Measurements from ENCODE around the gene P2RX6.
"Not testable (repeated sequence)": the region's sequence is repeated elsewhere in the genome, so short reads cannot be mapped to it uniquely, and the experiment has no call there.

The P2RX6 gene

GRCh38 chr22:21054714-21055563 is 40.0 kb downstream of the P2RX6 start:
- peaks cover 20% of the 10 kb centered on the region for H3K4me1 Mint-ChIP-seq (ENCODE audit: low read depth)
- peaks cover 6% of the 10 kb centered on the region for H3K27me3 Mint-ChIP-seq (ENCODE audit: low read depth)
- no peak overlapping the region for H3K4me3 Mint-ChIP-seq
- no peaks in the 10 kb centered on the region for H3K9me3 Mint-ChIP-seq
- no peak overlapping the region for H3K27ac Mint-ChIP-seq
- H3K36me3 Mint-ChIP-seq (ENCODE audit: low read depth) = no peaks in the 10 kb centered on the region

GRCh38 chr22:21055564-21055834 is 40.5 kb downstream of the P2RX6 start:
- Mint-ChIP-seq H3K4me1 (ENCODE audit: low read depth) (peaks cover 20% of the 10 kb centered on the region), H3K4me3 (no peak overlapping the region)

DNA sequence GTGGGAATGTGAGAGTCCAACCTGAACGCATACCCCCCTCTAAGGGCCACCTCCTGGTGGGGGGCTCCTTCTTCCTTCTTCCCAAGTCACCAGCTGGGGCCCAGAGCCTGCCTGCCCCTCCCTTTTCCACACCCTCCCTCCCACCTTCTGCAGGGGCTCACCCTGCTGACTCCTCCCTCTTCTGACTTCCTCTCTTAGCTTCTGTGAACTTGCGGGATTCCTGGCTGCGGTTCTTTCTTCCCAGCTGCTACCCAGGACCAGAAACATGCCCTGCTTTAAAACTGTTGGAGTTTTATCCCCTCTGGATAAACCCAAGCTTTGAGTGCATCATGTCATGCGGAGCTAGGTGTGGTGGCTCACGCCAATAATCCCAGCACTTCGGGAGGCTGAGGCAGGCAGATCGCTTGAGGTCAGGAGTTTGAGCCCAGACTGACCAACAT is 40.9 kb downstream of the P2RX6 start:
- Mint-ChIP-seq H3K27me3 (ENCODE audit: low read depth) (peaks cover 6% of the 10 kb centered on the region), H3K36me3 (ENCODE audit: low read depth) (no peaks in the 10 kb centered on the region), H3K9me3 (no peaks in the 10 kb centered on the region), H3K4me3 (peak overlapping the region; percentile 27), H3K4me1 (ENCODE audit: low read depth) (peaks cover 20% of the 10 kb centered on the region), H3K27ac (no peak overlapping the region)

More at GRCh38 chr22:21055564-21055834, 40.5 kb downstream of the P2RX6 start:
- H3K9me3 Mint-ChIP-seq = no peaks in the 10 kb centered on the region
- H3K27me3 Mint-ChIP-seq (ENCODE audit: low read depth) = peaks cover 6% of the 10 kb centered on the region
- no peak overlapping the region for H3K27ac Mint-ChIP-seq
- H3K36me3 Mint-ChIP-seq (ENCODE audit: low read depth) = no peaks in the 10 kb centered on the region

GRCh38 chr22:21060363-21060762 is 45.4 kb downstream of the P2RX6 start:
- peaks cover 10% of the 10 kb centered on the region for H3K4me1 Mint-ChIP-seq (ENCODE audit: low read depth)
- H3K9me3 Mint-ChIP-seq; H3K27me3 Mint-ChIP-seq (ENCODE audit: low read depth); H3K27ac Mint-ChIP-seq; H3K36me3 Mint-ChIP-seq (ENCODE audit: low read depth); H3K4me3 Mint-ChIP-seq: not testable (repeated sequence)

DNA sequence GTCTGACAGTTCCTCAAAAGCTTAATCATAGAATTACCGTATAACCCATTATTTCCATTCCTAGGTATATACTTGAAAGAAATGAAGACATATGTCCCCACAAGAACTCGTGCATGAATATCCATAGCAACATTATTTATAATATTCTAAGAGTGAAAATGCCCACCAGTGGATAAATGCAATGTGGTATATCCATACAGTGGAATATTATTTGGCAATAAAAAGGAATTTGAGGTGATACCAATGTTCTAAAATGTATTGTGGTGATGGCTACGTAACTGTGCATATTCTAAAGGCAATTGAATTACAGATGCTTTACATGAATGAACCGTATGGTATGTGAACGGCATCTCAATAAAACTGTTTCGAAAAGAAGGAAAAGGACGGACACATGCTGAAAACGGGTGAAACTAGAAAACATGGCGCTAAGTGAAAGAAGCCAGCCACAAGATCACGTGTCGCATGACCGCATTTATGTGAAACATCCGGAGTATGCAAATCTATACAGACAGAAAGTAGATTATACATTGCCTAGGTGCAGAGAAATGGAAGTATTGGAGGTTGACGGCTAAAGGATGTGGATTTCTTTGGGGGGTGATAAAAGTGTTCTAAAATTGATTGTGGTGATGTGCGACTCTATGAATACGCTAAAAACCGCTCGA is 46.8 kb downstream of the P2RX6 start:
- H3K4me3 Mint-ChIP-seq; H3K36me3 Mint-ChIP-seq (ENCODE audit: low read depth); H3K27ac Mint-ChIP-seq; H3K9me3 Mint-ChIP-seq; H3K27me3 Mint-ChIP-seq (ENCODE audit: low read depth); H3K4me1 Mint-ChIP-seq (ENCODE audit: low read depth): not testable (repeated sequence)

DNA sequence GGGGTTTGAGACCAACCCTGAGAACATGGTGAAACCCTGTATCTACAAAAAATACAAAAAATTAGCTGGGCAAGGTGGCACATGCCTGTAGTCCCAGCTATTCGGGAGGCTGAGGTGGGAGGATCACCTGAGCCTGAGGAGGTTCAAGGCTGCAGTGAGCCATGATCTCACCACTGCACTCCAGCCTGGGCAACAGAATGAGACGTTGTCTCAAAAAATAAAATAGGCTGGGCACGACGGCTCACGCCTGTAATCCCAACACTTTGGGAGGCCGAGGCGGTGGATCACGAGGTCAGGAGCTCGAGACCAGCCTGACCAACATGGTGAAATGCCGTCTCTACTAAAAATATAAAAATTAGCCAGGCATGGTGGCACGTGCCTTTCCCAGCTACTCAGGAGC is 49.5 kb downstream of the P2RX6 start:
- H3K4me3 Mint-ChIP-seq; H3K27ac Mint-ChIP-seq; H3K36me3 Mint-ChIP-seq (ENCODE audit: low read depth); H3K9me3 Mint-ChIP-seq; H3K4me1 Mint-ChIP-seq (ENCODE audit: low read depth); H3K27me3 Mint-ChIP-seq (ENCODE audit: low read depth): not testable (repeated sequence)

DNA sequence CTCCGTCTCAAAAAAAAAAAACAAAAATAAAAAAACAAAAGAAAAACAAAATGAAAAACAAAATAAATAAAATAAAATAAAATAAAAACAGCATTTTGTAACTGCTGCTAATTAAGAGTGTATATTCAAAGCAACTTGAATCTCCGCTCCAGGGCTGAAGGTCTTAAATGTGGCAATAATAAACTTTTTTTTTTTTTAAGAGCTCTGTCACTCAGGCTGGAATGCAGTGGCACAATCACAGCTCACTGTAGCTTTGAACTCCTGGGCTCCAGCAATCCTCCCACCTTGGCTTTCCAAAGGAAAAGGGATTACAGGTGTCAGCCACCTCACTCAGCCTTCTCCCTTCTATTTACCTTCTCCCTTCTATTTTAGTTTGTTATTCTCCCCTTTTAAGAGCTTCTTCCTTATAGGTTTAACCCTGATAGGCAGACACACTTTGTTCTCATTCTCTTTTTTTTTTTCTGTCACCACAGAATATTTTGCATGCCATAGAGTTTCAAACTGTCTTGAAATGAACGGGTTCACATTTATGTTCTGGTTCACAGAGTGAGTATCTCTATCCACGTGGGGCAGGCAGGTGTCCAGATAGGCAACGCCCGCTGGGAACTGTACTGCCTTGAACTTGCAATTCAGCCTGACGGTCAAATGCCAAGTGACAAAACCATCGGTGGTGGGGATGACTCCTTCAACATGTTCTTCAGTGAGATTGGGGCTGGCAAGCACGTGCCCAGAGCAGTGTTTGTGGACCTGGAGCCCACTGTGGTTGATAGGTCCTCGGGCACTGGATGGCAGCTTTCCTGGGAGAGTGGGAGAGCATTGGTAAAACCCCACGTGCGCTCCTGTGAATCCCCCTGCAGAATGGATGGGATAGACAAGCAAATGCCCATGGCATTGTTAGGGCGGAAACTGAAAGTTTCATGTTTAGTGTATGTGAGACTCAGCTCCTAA is 50.2 kb downstream of the P2RX6 start:
- Mint-ChIP-seq H3K27ac (no peak overlapping the region), H3K4me3 (no peak overlapping the region), H3K36me3 (ENCODE audit: low read depth) (no peaks in the 10 kb centered on the region), H3K4me1 (ENCODE audit: low read depth) (no peaks in the 10 kb centered on the region), H3K9me3 (no peaks in the 10 kb centered on the region), H3K27me3 (ENCODE audit: low read depth) (no peaks in the 10 kb centered on the region)

DNA sequence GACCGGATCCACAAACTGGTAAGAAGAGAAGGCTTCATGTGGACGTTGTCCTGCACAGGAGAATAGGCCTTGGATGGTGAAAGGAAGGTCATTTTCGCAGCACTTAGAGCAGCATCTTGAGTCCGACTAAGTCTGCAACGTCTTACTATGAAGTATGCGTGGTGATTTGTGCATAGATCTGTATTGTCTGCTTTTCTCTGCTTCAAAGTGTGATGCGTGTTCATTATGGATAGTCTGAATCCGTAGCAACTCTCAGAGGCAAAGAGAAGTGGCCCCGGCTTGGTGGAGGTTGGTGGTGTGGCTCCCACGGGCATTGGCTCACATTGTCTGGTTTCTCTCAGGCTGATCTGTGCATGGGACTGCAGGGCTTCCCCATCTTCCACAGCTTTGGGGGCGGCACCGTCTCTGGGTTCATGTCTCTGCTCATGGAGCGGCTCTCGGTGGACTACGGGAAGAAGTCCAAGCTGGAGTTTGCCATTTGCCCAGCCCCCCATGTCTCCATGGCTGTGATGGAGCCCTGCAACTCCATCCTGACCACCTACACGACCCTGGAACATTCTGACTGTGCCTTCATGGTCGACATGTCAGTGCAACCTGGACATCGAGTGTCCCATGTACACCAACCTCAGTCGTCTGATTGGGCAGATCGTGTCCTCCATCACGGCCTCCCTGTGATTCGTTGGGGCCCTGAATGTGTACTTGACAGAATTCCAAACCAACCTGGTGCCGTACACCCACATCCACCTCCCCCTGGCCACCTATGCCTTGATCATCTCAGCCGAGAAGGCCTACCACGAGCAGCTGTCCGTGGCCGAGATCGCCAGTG is 52.3 kb downstream of the P2RX6 start:
- Mint-ChIP-seq H3K4me1 (ENCODE audit: low read depth) (no peaks in the 10 kb centered on the region), H3K4me3 (no peak overlapping the region)

DNA sequence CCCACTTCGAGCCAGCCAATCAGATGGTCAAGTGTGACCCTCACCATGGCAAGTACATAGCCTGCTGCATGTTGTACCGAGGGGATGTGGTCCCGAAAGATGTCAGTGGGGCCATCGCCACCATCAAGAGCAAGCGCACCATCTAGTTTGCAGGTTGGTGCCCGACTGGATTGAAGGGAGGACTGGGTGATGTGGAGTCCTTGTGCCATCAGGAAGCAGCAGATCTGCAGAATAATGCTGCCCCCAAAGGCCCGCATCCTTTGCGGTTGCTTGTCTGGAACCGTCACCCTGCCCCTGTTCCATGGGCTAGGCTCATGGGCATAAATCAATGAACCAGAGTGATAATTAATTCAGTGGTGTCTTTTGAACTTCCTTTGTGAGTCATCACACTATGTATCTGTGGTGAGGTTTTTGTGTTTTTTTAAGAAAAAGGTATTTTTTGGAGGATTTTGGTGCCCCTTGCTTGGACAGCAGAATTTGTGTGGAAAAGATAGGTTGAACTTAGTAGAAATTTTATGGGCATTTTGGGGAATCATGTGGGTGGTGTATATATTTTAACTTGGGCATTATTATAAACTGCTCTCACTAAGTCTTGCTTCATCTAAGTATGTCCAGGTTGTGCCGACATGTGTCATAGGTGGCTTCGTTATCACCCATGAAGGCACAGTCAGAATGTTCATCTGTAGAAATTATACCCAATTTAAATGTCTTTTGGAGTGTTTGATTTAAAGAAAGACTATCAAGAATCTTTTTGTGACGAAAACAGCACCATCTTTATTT is 53.1 kb downstream of the P2RX6 start:
- Mint-ChIP-seq H3K4me1 (ENCODE audit: low read depth) (no peaks in the 10 kb centered on the region), H3K36me3 (ENCODE audit: low read depth) (no peaks in the 10 kb centered on the region), H3K27ac (no peak overlapping the region), H3K27me3 (ENCODE audit: low read depth) (no peaks in the 10 kb centered on the region), H3K4me3 (no peak overlapping the region), H3K9me3 (no peaks in the 10 kb centered on the region)

More for the DNA sequence above, 52.3 kb downstream of the P2RX6 start:
- Mint-ChIP-seq H3K9me3 (no peaks in the 10 kb centered on the region), H3K27me3 (ENCODE audit: low read depth) (no peaks in the 10 kb centered on the region), H3K27ac (no peak overlapping the region), H3K36me3 (ENCODE audit: low read depth) (no peaks in the 10 kb centered on the region)

- Mint-ChIP-seq H3K27ac (no peak overlapping the region), H3K4me1 (ENCODE audit: low read depth) (no peaks in the 10 kb centered on the region), H3K9me3 (no peaks in the 10 kb centered on the region), H3K36me3 (ENCODE audit: low read depth) (no peaks in the 10 kb centered on the region), H3K27me3 (ENCODE audit: low read depth) (no peaks in the 10 kb centered on the region), H3K4me3 (no peak overlapping the region)
Observed at GRCh38 chr22:21068681-21069276, 53.8 kb downstream of the P2RX6 start.

GRCh38 chr22:21069375-21069774 is 54.4 kb downstream of the P2RX6 start:
- H3K9me3 Mint-ChIP-seq = no peaks in the 10 kb centered on the region
- H3K27me3 Mint-ChIP-seq (ENCODE audit: low read depth) = no peaks in the 10 kb centered on the region
- no peaks in the 10 kb centered on the region for H3K36me3 Mint-ChIP-seq (ENCODE audit: low read depth)
- no peak overlapping the region for H3K27ac Mint-ChIP-seq
- H3K4me1 Mint-ChIP-seq (ENCODE audit: low read depth) = no peaks in the 10 kb centered on the region
- H3K4me3 Mint-ChIP-seq = no peak overlapping the region

GRCh38 chr22:21070690-21071615 is 56.0 kb downstream of the P2RX6 start:
- Mint-ChIP-seq H3K27me3 (ENCODE audit: low read depth) (no peaks in the 10 kb centered on the region), H3K4me3 (no peak overlapping the region), H3K36me3 (ENCODE audit: low read depth) (no peaks in the 10 kb centered on the region), H3K9me3 (no peaks in the 10 kb centered on the region), H3K27ac (no peak overlapping the region), H3K4me1 (ENCODE audit: low read depth) (no peaks in the 10 kb centered on the region)

Measured in T-helper 1 cell treated with Interleukin-12 subunit alpha and Interleukin-12 subunit beta and Interleukin-4 antibody, amounts not matched to agents 30 μg/mL and 1 μg/mL, for 36 hours (primary cell).